GM23338 (cell line): ENCODE measurements around the gene TCF12. TPM values are rescaled to one million over a fixed set of nuclear protein-coding genes. Genes with fewer than 3 reads are reported as not detected.

ENCODE experiments used
- ATAC-seq: fragments of 200-7000 bp; cut with Tn5 transposase; 3 replicates; pipeline ENCODE4 v1.9.1; 2020
- DNase-seq: peaks from one replicate; pipeline ENCODE4 v3.0.0-alpha.2; 2015; ENCODE audit warnings: low spot score
- H2AFZ ChIP-seq: fragments of 200-600 bp; sonication (generic); 2 replicates; pipeline ENCODE4 v1.8.0; 2016; ENCODE audit warnings: antibody characterized with exemption, mild to moderate bottlenecking, moderate library complexity
- H3F3A ChIP-seq: fragments of 200-600 bp; sonication (generic); replicated peaks from 2 replicates; pipeline ENCODE4 v1.8.0; 2017; ENCODE audit warnings: antibody characterized with exemption, mixed run types, low read depth
- H3K27ac ChIP-seq: fragments of 200-600 bp; sonication (generic); 2 replicates; pipeline ENCODE4 v1.6.1; 2016; ENCODE audit warnings: low read depth
- H3K27me3 ChIP-seq: fragments of 200-600 bp; sonication (generic); 2 replicates; pipeline ENCODE4 v1.8.0; 2016; ENCODE audit warnings: mild to moderate bottlenecking, mixed run types, moderate library complexity; ENCODE audit not compliant: insufficient read depth
- H3K36me3 ChIP-seq: fragments of 200-600 bp; sonication (generic); 2 replicates; pipeline ENCODE4 v1.8.0; 2016; ENCODE audit warnings: mild to moderate bottlenecking; ENCODE audit not compliant: insufficient read depth
- H3K4me1 ChIP-seq: fragments of 200-600 bp; sonication (generic); 2 replicates; pipeline ENCODE4 v1.8.0; 2016; ENCODE audit warnings: mild to moderate bottlenecking, moderate library complexity; ENCODE audit not compliant: insufficient read depth
- H3K4me2 ChIP-seq: fragments of 200-600 bp; sonication (generic); 2 replicates; pipeline ENCODE4 v1.7.1; 2017; ENCODE audit warnings: mixed run types
- H3K4me3 ChIP-seq: fragments of 200-600 bp; sonication (generic); 2 replicates; pipeline ENCODE4 v1.6.1; 2016; ENCODE audit warnings: mixed run types
- H3K79me2 ChIP-seq: fragments of 200-600 bp; sonication (generic); replicated peaks from 2 replicates; pipeline ENCODE4 v1.8.0; 2017; ENCODE audit warnings: mild to moderate bottlenecking; ENCODE audit not compliant: insufficient read depth
- H3K9me2 ChIP-seq: fragments of 200-600 bp; sonication (generic); 2 replicates; pipeline ENCODE4 v1.8.0; 2017; ENCODE audit not compliant: insufficient read depth
- H4K20me1 ChIP-seq: fragments of 200-600 bp; sonication (generic); replicated peaks from 2 replicates; pipeline ENCODE4 v1.8.0; 2017; ENCODE audit warnings: mild to moderate bottlenecking; ENCODE audit not compliant: insufficient read depth
- H3K27ac Mint-ChIP-seq: 2 replicates; pipeline ENCODE4 v1.8.0; 2020; ENCODE audit warnings: inconsistent platforms, mild to moderate bottlenecking, moderate library complexity, mixed read lengths
- H3K27me3 Mint-ChIP-seq: 3 replicates; pipeline ENCODE4 v1.8.0; 2022; ENCODE audit warnings: low read depth, mild to moderate bottlenecking, moderate library complexity, mixed read lengths, inconsistent platforms; ENCODE audit not compliant: insufficient read depth, poor library complexity
- H3K36me3 Mint-ChIP-seq: 3 replicates; pipeline ENCODE4 v1.8.0; 2021; ENCODE audit warnings: low read depth, mild to moderate bottlenecking, inconsistent platforms, moderate library complexity, mixed read lengths
- H3K4me1 Mint-ChIP-seq: 3 replicates; pipeline ENCODE4 v1.8.0; 2020; ENCODE audit warnings: mild to moderate bottlenecking, inconsistent platforms, mixed read lengths
- H3K4me3 Mint-ChIP-seq: 3 replicates; pipeline ENCODE4 v1.8.0; 2021; ENCODE audit warnings: moderate library complexity, mild to moderate bottlenecking, inconsistent platforms, mixed read lengths
- H3K9me3 Mint-ChIP-seq: 3 replicates; pipeline ENCODE4 v1.8.0; 2020; ENCODE audit warnings: moderate library complexity, mild to moderate bottlenecking, inconsistent platforms, mixed read lengths
- CREB1 ChIP-seq: fragments of 250-450 bp; sonication (Bioruptor Pico); IDR thresholded peaks from 2 replicates; pipeline ENCODE4 v1.5.0; 2020; ENCODE audit warnings: low read depth, mild to moderate bottlenecking, moderate library complexity
- EZH2 ChIP-seq: fragments of 200-600 bp; sonication (generic); IDR thresholded peaks from one replicate; pipeline ENCODE4 v1.8.0; 2017; ENCODE audit warnings: antibody characterized with exemption, mild to moderate bottlenecking, low read depth; ENCODE audit not compliant: unreplicated experiment
- EZH2phosphoT487 ChIP-seq: fragments of 200-600 bp; sonication (generic); IDR thresholded peaks from one replicate; pipeline ENCODE4 v1.8.1; 2018; ENCODE audit warnings: antibody characterized with exemption; ENCODE audit not compliant: unreplicated experiment
- JUNB ChIP-seq: IDR thresholded peaks from one replicate; pipeline ENCODE4 v1.6.1; 2016; ENCODE audit warnings: antibody characterized with exemption; ENCODE audit not compliant: unreplicated experiment
- NANOG ChIP-seq: IDR thresholded peaks from 2 replicates; pipeline ENCODE4 v1.6.1; 2016; ENCODE audit warnings: antibody characterized with exemption, borderline replicate concordance
- POLR2AphosphoS5 ChIP-seq: IDR thresholded peaks from 2 replicates; pipeline ENCODE4 v1.6.1; 2016; ENCODE audit warnings: antibody characterized with exemption, low read depth
- STAT1 ChIP-seq: IDR thresholded peaks from one replicate; pipeline ENCODE4 v1.6.1; 2016; ENCODE audit warnings: antibody characterized with exemption; ENCODE audit not compliant: unreplicated experiment
- ZNF114 ChIP-seq: fragments of 250-450 bp; sonication (Bioruptor Pico); IDR thresholded peaks from 2 replicates; pipeline ENCODE4 v1.5.0; 2020; ENCODE audit warnings: mild to moderate bottlenecking, moderate library complexity
- ZNF331 ChIP-seq: fragments of 250-450 bp; sonication (Bioruptor Pico); IDR thresholded peaks from 2 replicates; pipeline ENCODE4 v1.5.0; 2020; ENCODE audit warnings: low read depth, mild to moderate bottlenecking, moderate library complexity
- polyA plus RNA-seq: library from polyadenylated mRNA; unstranded; fragments of >200 nt; fragmentation: Nextera tagmentation; extraction: Ambion mirVana; gene quantifications from 2 replicates; pipeline ENCODE4 v1.2.1, GENCODE V29; 2016
- total RNA-seq: library from RNA; depleted of rRNA; stranded (reverse); fragments of >200 nt; shearing (Covaris generic); gene quantifications from 2 replicates; pipeline ENCODE4 v1.2.3, GENCODE V29; 2014
- TF ChIP-seq, protein P1 (sequence below): fragments of 250-450 bp; sonication (Bioruptor Pico); IDR thresholded peaks from 2 replicates; pipeline ENCODE4 v1.5.0; 2020; ENCODE audit warnings: mild to moderate bottlenecking, moderate library complexity
- TF ChIP-seq, protein P2 (sequence below): IDR thresholded peaks from 2 replicates; pipeline ENCODE4 v1.6.1; 2016; ENCODE audit warnings: antibody characterized with exemption
- TF ChIP-seq, protein P3 (sequence below), 2 experiments: fragments of 200-600 bp in 1 of 2; sonication (generic) in 1 of 2; conservative IDR thresholded peaks; 2 replicates each; pipeline versions ENCODE4 v1.5.1 to v1.6.1; 2016 to 2017; ENCODE audit warnings: antibody characterized with exemption in 2 of 2, low read depth in 2 of 2, mild to moderate bottlenecking in 2 of 2, moderate library complexity in 1 of 2
- TF ChIP-seq, protein P4 (sequence below): IDR thresholded peaks from one replicate; pipeline ENCODE4 v1.6.1; 2018; ENCODE audit warnings: antibody characterized with exemption; ENCODE audit not compliant: unreplicated experiment

The TCF12 gene
- total and polyA plus RNA-seq, 2 experiments from 2014 or later: 27.6 to 104 TPM

DNA sequence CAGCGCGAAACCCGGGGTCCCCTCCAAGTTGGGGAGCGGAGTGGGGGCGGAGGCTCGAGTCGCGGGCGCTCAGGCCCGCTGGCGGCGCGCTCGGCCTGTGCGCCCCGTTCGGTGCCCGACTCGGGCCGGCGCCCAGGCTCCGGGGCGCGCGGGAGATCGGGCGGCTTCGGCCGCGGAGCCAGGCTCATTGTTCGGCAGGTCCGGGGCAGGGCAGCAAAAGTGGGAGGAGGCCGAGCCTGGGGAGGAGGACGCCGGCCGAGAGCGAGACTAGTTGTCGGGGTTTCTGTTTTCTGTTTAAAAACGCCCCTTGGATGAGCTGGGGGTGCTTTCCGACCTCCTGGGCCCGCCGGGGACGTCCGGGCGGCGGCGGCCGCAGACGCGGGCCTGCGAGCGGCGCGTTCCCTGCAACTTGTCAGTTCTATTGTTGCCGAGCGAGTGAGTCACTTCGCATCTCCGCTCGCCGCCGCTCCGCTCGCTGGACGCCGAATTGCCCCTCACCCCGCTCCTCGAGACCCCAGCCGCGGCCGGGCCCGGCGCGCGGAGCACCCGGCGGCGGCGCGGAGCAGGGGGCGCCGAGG, 676 bp downstream of the TCF12 start:
- H3K27ac ChIP-seq: peak overlapping the region; percentile 96
- peak overlapping the region; percentile 56; the same call in 1 of the 2 replicates for H2AFZ ChIP-seq
- Mint-ChIP-seq H3K4me1 (peaks cover 22% of the 10 kb centered on the region), H3K9me3 (peaks cover 11% of the 10 kb centered on the region; the same call in 1 of the 3 replicates), H3K36me3 (peaks cover 41% of the 10 kb centered on the region), H3K27ac (no peak overlapping the region), H3K27me3 (peaks cover 12% of the 10 kb centered on the region), H3K4me3 (peak overlapping the region; percentile 92; the same call in 2 of the 3 replicates)
- H3F3A ChIP-seq: no peaks in the 10 kb centered on the region
- DNase-seq (peak; percentile 77), ATAC-seq (peak; percentile 33)
- peaks cover 24% of the 10 kb centered on the region for H3K4me1 ChIP-seq
- TF ChIP-seq, protein P1, sequence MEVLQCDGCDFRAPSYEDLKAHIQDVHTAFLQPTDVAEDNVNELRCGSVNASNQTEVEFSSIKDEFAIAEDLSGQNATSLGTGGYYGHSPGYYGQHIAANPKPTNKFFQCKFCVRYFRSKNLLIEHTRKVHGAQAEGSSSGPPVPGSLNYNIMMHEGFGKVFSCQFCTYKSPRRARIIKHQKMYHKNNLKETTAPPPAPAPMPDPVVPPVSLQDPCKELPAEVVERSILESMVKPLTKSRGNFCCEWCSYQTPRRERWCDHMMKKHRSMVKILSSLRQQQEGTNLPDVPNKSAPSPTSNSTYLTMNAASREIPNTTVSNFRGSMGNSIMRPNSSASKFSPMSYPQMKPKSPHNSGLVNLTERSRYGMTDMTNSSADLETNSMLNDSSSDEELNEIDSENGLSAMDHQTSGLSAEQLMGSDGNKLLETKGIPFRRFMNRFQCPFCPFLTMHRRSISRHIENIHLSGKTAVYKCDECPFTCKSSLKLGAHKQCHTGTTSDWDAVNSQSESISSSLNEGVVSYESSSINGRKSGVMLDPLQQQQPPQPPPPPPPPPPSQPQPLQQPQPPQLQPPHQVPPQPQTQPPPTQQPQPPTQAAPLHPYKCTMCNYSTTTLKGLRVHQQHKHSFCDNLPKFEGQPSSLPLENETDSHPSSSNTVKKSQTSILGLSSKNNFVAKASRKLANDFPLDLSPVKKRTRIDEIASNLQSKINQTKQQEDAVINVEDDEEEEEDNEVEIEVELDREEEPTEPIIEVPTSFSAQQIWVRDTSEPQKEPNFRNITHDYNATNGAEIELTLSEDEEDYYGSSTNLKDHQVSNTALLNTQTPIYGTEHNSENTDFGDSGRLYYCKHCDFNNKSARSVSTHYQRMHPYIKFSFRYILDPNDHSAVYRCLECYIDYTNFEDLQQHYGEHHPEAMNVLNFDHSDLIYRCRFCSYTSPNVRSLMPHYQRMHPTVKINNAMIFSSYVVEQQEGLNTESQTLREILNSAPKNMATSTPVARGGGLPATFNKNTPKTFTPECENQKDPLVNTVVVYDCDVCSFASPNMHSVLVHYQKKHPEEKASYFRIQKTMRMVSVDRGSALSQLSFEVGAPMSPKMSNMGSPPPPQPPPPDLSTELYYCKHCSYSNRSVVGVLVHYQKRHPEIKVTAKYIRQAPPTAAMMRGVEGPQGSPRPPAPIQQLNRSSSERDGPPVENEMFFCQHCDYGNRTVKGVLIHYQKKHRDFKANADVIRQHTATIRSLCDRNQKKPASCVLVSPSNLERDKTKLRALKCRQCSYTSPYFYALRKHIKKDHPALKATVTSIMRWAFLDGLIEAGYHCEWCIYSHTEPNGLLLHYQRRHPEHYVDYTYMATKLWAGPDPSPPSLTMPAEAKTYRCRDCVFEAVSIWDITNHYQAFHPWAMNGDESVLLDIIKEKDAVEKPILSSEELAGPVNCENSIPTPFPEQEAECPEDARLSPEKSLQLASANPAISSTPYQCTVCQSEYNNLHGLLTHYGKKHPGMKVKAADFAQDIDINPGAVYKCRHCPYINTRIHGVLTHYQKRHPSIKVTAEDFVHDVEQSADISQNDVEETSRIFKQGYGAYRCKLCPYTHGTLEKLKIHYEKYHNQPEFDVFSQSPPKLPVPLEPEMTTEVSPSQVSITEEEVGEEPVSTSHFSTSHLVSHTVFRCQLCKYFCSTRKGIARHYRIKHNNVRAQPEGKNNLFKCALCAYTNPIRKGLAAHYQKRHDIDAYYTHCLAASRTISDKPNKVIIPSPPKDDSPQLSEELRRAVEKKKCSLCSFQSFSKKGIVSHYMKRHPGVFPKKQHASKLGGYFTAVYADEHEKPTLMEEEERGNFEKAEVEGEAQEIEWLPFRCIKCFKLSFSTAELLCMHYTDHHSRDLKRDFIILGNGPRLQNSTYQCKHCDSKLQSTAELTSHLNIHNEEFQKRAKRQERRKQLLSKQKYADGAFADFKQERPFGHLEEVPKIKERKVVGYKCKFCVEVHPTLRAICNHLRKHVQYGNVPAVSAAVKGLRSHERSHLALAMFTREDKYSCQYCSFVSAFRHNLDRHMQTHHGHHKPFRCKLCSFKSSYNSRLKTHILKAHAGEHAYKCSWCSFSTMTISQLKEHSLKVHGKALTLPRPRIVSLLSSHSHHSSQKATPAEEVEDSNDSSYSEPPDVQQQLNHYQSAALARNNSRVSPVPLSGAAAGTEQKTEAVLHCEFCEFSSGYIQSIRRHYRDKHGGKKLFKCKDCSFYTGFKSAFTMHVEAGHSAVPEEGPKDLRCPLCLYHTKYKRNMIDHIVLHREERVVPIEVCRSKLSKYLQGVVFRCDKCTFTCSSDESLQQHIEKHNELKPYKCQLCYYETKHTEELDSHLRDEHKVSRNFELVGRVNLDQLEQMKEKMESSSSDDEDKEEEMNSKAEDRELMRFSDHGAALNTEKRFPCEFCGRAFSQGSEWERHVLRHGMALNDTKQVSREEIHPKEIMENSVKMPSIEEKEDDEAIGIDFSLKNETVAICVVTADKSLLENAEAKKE (CRISPR knock-in tag): no peak
- TF ChIP-seq EZH2phosphoT487 (no peak), CREB1 (CRISPR knock-in tag) (no peak), NANOG (no peak), ZNF331 (CRISPR knock-in tag) (no peak), JUNB (no peak), POLR2AphosphoS5 (no peak), STAT1 (no peak), ZNF114 (CRISPR knock-in tag) (no peak), EZH2 (no peak)
- TF ChIP-seq, protein P2, sequence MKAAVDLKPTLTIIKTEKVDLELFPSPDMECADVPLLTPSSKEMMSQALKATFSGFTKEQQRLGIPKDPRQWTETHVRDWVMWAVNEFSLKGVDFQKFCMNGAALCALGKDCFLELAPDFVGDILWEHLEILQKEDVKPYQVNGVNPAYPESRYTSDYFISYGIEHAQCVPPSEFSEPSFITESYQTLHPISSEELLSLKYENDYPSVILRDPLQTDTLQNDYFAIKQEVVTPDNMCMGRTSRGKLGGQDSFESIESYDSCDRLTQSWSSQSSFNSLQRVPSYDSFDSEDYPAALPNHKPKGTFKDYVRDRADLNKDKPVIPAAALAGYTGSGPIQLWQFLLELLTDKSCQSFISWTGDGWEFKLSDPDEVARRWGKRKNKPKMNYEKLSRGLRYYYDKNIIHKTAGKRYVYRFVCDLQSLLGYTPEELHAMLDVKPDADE: no peak
- TF ChIP-seq, protein P3, sequence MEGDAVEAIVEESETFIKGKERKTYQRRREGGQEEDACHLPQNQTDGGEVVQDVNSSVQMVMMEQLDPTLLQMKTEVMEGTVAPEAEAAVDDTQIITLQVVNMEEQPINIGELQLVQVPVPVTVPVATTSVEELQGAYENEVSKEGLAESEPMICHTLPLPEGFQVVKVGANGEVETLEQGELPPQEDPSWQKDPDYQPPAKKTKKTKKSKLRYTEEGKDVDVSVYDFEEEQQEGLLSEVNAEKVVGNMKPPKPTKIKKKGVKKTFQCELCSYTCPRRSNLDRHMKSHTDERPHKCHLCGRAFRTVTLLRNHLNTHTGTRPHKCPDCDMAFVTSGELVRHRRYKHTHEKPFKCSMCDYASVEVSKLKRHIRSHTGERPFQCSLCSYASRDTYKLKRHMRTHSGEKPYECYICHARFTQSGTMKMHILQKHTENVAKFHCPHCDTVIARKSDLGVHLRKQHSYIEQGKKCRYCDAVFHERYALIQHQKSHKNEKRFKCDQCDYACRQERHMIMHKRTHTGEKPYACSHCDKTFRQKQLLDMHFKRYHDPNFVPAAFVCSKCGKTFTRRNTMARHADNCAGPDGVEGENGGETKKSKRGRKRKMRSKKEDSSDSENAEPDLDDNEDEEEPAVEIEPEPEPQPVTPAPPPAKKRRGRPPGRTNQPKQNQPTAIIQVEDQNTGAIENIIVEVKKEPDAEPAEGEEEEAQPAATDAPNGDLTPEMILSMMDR (conservative IDR thresholded peaks at IDR 0.05; ENCODE audit: low read depth in 2 of 2): no peak
- TF ChIP-seq, protein P4, sequence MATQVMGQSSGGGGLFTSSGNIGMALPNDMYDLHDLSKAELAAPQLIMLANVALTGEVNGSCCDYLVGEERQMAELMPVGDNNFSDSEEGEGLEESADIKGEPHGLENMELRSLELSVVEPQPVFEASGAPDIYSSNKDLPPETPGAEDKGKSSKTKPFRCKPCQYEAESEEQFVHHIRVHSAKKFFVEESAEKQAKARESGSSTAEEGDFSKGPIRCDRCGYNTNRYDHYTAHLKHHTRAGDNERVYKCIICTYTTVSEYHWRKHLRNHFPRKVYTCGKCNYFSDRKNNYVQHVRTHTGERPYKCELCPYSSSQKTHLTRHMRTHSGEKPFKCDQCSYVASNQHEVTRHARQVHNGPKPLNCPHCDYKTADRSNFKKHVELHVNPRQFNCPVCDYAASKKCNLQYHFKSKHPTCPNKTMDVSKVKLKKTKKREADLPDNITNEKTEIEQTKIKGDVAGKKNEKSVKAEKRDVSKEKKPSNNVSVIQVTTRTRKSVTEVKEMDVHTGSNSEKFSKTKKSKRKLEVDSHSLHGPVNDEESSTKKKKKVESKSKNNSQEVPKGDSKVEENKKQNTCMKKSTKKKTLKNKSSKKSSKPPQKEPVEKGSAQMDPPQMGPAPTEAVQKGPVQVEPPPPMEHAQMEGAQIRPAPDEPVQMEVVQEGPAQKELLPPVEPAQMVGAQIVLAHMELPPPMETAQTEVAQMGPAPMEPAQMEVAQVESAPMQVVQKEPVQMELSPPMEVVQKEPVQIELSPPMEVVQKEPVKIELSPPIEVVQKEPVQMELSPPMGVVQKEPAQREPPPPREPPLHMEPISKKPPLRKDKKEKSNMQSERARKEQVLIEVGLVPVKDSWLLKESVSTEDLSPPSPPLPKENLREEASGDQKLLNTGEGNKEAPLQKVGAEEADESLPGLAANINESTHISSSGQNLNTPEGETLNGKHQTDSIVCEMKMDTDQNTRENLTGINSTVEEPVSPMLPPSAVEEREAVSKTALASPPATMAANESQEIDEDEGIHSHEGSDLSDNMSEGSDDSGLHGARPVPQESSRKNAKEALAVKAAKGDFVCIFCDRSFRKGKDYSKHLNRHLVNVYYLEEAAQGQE: no peak
- peak overlapping the region; percentile 87 for H3K4me2 ChIP-seq
- H3K4me3 ChIP-seq: peak overlapping the region; percentile 89
- no peaks in the 10 kb centered on the region for H4K20me1 ChIP-seq
- no peaks in the 10 kb centered on the region; the same call in 1 of the 2 replicates for H3K27me3 ChIP-seq
- peaks cover 52% of the 10 kb centered on the region for H3K79me2 ChIP-seq
- H3K36me3 ChIP-seq: peaks cover 14% of the 10 kb centered on the region; the same call in 1 of the 2 replicates
- no peaks in the 10 kb centered on the region for H3K9me2 ChIP-seq
